Gastroesophageal sphincter (tissue), 3 donors: ENCODE measurements around the gene SLC7A10.

ENCODE experiments used
- POLR2A ChIP-seq, 2 donors: fragments of 450-650 bp; IDR thresholded peaks; one replicate each; pipeline ENCODE4 v1.6.1; 2017; ENCODE audit warnings: antibody characterized with exemption in 2 of 2, mild to moderate bottlenecking in 2 of 2, moderate library complexity in 1 of 2
- TF ChIP-seq, protein P1 (sequence below), 4 experiments: fragments of 200-600 bp in 2 of 4; fragments of 450-650 bp in 2 of 4; sonication (generic) in 1 of 4; IDR thresholded peaks; one replicate each; pipeline ENCODE4 v1.5.1; 2017 to 2019; ENCODE audit warnings: antibody characterized with exemption in 4 of 4, mild to moderate bottlenecking in 2 of 4, moderate library complexity in 2 of 4

DNA sequence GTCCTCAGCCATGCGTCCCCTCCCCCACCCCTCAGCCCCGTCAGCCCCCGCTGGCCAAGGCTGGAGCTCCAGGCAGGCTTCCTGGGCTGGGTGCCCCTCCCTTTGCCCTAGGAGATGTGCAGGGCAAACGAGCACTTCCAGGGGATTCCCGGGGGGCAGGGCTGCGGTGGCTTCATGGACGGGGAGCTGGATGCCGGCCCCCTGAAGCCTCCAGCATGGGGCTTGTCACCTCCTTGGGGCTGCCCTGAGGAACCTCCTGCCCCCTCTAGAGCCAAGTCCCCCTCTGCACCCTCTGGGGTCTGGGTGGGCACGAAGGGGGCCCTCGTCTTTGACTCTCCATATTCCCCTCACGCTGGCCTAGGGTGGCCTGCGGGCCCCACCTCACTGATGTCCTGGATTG lies 25.4 kb upstream of the SLC7A10 start:
- no peak for TF ChIP-seq POLR2A (IDR thresholded peaks at IDR 0.05)
- TF ChIP-seq, protein P1, sequence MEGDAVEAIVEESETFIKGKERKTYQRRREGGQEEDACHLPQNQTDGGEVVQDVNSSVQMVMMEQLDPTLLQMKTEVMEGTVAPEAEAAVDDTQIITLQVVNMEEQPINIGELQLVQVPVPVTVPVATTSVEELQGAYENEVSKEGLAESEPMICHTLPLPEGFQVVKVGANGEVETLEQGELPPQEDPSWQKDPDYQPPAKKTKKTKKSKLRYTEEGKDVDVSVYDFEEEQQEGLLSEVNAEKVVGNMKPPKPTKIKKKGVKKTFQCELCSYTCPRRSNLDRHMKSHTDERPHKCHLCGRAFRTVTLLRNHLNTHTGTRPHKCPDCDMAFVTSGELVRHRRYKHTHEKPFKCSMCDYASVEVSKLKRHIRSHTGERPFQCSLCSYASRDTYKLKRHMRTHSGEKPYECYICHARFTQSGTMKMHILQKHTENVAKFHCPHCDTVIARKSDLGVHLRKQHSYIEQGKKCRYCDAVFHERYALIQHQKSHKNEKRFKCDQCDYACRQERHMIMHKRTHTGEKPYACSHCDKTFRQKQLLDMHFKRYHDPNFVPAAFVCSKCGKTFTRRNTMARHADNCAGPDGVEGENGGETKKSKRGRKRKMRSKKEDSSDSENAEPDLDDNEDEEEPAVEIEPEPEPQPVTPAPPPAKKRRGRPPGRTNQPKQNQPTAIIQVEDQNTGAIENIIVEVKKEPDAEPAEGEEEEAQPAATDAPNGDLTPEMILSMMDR (IDR thresholded peaks at IDR 0.05), result no peak
